Nephron (organoid): ENCODE measurements around the gene LIX1.

Experiments used
- H3K27ac Mint-ChIP-seq, 3 experiments: 2 replicates each; pipeline ENCODE4 v1.8.0; 2020; ENCODE audit warnings: mixed read lengths in 3 of 3, mild to moderate bottlenecking in 2 of 3, moderate library complexity in 1 of 3
- H3K27me3 Mint-ChIP-seq: 2 replicates; pipeline ENCODE4 v1.8.0; 2021; ENCODE audit warnings: low read depth, mild to moderate bottlenecking, moderate library complexity, mixed read lengths
- H3K36me3 Mint-ChIP-seq: 2 replicates; pipeline ENCODE4 v1.8.0; 2020; ENCODE audit warnings: low read depth, mixed read lengths
- H3K4me1 Mint-ChIP-seq: 2 replicates; pipeline ENCODE4 v1.8.0; 2020; ENCODE audit warnings: mixed read lengths
- H3K4me3 Mint-ChIP-seq, 3 experiments: 2 replicates each; pipeline ENCODE4 v1.8.0; 2020; ENCODE audit warnings: mild to moderate bottlenecking in 3 of 3, mixed read lengths in 3 of 3, moderate library complexity in 2 of 3
- H3K9me3 Mint-ChIP-seq: 2 replicates; pipeline ENCODE4 v1.8.0; 2020; ENCODE audit warnings: mixed read lengths
- CTCF ChIP-seq, 3 experiments: fragments of 200-600 bp; sonication (generic); IDR thresholded peaks; one replicate each; pipeline ENCODE4 v1.5.0; 2021; ENCODE audit warnings: antibody characterized with exemption in 3 of 3; ENCODE audit not compliant: unreplicated experiment in 3 of 3

LIX1 gene

GRCh38 chr5:97042996-97043395, 99.4 kb downstream of the LIX1 start:
- no peak for TF ChIP-seq CTCF (IDR thresholded peaks at IDR 0.05; ENCODE audit: unreplicated experiment in 3 of 3)
- Mint-ChIP-seq H3K9me3 (no peaks in the 10 kb centered on the region), H3K27ac (peak overlapping the region; percentile 64 to 85 (median 72)), H3K4me3 (no peak overlapping the region), H3K36me3 (no peaks in the 10 kb centered on the region), H3K4me1 (peaks cover 14% of the 10 kb centered on the region), H3K27me3 (no peaks in the 10 kb centered on the region)
